Measurements from ENCODE around the gene APBB3.

Gene APBB3

DNA sequence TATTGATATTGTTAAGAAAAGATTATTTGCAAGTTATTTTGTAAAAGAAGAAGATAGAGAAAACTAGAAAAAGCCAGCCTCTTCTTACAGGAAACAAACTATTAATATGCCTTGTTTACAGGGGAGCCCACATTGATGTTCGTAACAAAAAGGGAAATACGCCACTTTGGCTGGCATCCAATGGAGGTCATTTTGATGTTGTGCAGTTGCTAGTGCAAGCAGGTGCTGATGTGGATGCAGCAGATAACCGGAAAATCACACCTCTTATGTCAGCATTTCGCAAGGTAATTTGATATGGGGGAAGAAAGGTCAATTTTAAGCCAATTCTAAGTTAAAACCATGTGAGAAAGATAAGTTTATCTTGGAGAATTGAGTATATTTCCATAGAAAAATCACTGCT, 54.5 kb downstream of the APBB3 start:
- peaks cover 11% of the 10 kb centered on the region for H3K36me3 ChIP-seq (ENCODE audit: control insufficient read depth, insufficient read depth, low read length)

More for the DNA sequence above, 54.5 kb downstream of the APBB3 start:
- H3K27me3 ChIP-seq (ENCODE audit: control insufficient read depth, insufficient read depth, low read length) = no peaks in the 10 kb centered on the region
- no peak overlapping the region for H3K4me3 ChIP-seq (ENCODE audit: low read length)
- H3K9ac ChIP-seq (ENCODE audit: low read length) = no peak overlapping the region
- no peaks in the 10 kb centered on the region for H3K9me3 ChIP-seq (ENCODE audit: control insufficient read depth, low read length)
- no peaks in the 10 kb centered on the region for H3K4me1 ChIP-seq (ENCODE audit: control insufficient read depth, insufficient read depth, low read length)

Measured in mucosa of stomach (tissue), 1 donor.